Memory B cell (primary cell): Measurements from ENCODE around the gene BEND7.
A peak's percentile ranks its signal among the peaks of the same experiment; 100 is the strongest.

Source experiments
- ATAC-seq: fragments of 150-1000 bp; cut with Tn5 transposase; 2 replicates; pipeline ENCODE4 v1.10.0; 2021; ENCODE audit warnings: low read depth, mild to moderate bottlenecking, moderate library complexity
- DNase-seq, 2 donors: peaks; one replicate each; pipeline ENCODE4 v3.0.0; 2022; ENCODE audit warnings: low spot score in 2 of 2
- H3K27ac Mint-ChIP-seq: one replicate; pipeline ENCODE4 v1.8.0; 2022; ENCODE audit warnings: mild to moderate bottlenecking, moderate library complexity, mixed read lengths
- H3K27me3 Mint-ChIP-seq: one replicate; pipeline ENCODE4 v1.8.0; 2022; ENCODE audit warnings: mixed read lengths
- H3K36me3 Mint-ChIP-seq: one replicate; pipeline ENCODE4 v1.8.0; 2022; ENCODE audit warnings: mild to moderate bottlenecking, mixed read lengths
- H3K4me1 Mint-ChIP-seq: one replicate; pipeline ENCODE4 v1.8.0; 2022; ENCODE audit warnings: mixed read lengths
- H3K4me3 Mint-ChIP-seq: one replicate; pipeline ENCODE4 v1.8.0; 2022; ENCODE audit warnings: mild to moderate bottlenecking, moderate library complexity, mixed read lengths
- H3K9me3 Mint-ChIP-seq: one replicate; pipeline ENCODE4 v1.8.0; 2022; ENCODE audit warnings: mixed read lengths

BEND7 gene

DNA sequence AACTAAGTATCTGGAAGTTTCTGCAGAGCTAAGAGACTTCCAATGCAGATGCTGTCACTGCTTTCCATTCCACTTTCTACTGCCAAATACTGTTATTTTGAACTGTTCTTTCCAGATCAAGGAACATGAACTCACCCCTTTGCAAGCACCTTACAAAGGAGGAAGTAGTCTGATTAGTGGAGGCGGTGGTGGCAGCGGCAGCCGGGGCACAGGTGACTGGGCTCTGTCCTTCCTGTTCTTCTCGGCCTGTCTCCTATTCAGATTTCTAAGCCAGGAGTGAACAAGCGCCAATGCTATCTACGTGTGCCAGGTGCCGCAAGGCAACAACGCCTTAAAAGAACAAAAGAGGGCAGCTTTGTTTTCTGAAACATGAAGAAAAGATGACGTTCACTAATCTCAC is 44.9 kb downstream of the BEND7 start:
- Mint-ChIP-seq H3K4me3 (peak overlapping the region; percentile 22), H3K27me3 (peaks cover 1% of the 10 kb centered on the region)
- peak; percentile 97 for ATAC-seq

GRCh38 chr10:13483073-13483472 is 45.7 kb downstream of the BEND7 start:
- ATAC-seq, result peak; percentile 53
- Mint-ChIP-seq H3K9me3 (no peaks in the 10 kb centered on the region), H3K4me3 (peak overlapping the region; percentile 54), H3K27me3 (peaks cover 2% of the 10 kb centered on the region), H3K4me1 (peaks cover 21% of the 10 kb centered on the region), H3K36me3 (no peaks in the 10 kb centered on the region), H3K27ac (peak overlapping the region; percentile 75)
- DNase-seq, result no peak

More for the DNA sequence above, 44.9 kb downstream of the BEND7 start:
- H3K36me3 Mint-ChIP-seq, result no peaks in the 10 kb centered on the region
- peaks cover 21% of the 10 kb centered on the region for H3K4me1 Mint-ChIP-seq
- DNase-seq, result peak; percentile 39 to 55
- no peaks in the 10 kb centered on the region for H3K9me3 Mint-ChIP-seq
- peak overlapping the region; percentile 75 for H3K27ac Mint-ChIP-seq

- DNase-seq (no peak), ATAC-seq (no peak)
- Mint-ChIP-seq H3K4me3 (no peak overlapping the region), H3K4me1 (peaks cover 21% of the 10 kb centered on the region), H3K36me3 (no peaks in the 10 kb centered on the region), H3K27me3 (peaks cover 6% of the 10 kb centered on the region), H3K27ac (no peak overlapping the region), H3K9me3 (no peaks in the 10 kb centered on the region)
Measured at GRCh38 chr10:13481690-13482089, 47.1 kb downstream of the BEND7 start.

GRCh38 chr10:13475124-13475523 is 53.7 kb downstream of the BEND7 start:
- H3K4me3 Mint-ChIP-seq, result no peak overlapping the region
- H3K36me3 Mint-ChIP-seq, result no peaks in the 10 kb centered on the region
- H3K9me3 Mint-ChIP-seq, result no peaks in the 10 kb centered on the region
- peaks cover 5% of the 10 kb centered on the region for H3K27me3 Mint-ChIP-seq
- H3K27ac Mint-ChIP-seq, result no peak overlapping the region
- ATAC-seq, result no peak
- no peak for DNase-seq
- no peaks in the 10 kb centered on the region for H3K4me1 Mint-ChIP-seq

GRCh38 chr10:13473986-13474385 is 54.8 kb downstream of the BEND7 start:
- H3K4me3 Mint-ChIP-seq, result no peak overlapping the region
- H3K27ac Mint-ChIP-seq, result no peak overlapping the region
- DNase-seq (no peak), ATAC-seq (no peak)
- H3K36me3 Mint-ChIP-seq, result no peaks in the 10 kb centered on the region
- no peaks in the 10 kb centered on the region for H3K4me1 Mint-ChIP-seq
- no peaks in the 10 kb centered on the region for H3K9me3 Mint-ChIP-seq
- H3K27me3 Mint-ChIP-seq, result peaks cover 5% of the 10 kb centered on the region

- Mint-ChIP-seq H3K9me3 (no peaks in the 10 kb centered on the region), H3K27me3 (peaks cover 3% of the 10 kb centered on the region)
Measured at GRCh38 chr10:13472359-13472758, 56.5 kb downstream of the BEND7 start.

DNA sequence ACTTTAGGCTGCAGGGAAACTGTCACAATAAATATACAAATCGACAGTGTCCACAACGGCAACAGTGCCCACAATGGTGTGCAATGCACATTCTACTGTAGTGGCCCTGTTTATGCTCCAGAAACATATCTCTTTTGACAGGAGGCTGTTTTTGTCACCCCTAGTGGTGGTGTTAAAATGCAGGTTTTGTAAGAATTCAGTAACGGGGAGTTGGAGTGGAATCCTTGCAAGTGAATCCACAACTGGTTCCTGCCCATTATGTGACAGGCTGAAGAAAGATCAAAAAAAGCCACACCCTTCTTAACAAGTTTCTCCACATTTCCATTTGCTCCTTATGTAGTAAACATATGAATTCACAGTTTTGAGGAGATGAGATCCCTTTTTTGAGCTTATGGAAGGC is 58.5 kb downstream of the BEND7 start:
- H3K36me3 Mint-ChIP-seq, result no peaks in the 10 kb centered on the region
- no peaks in the 10 kb centered on the region for H3K9me3 Mint-ChIP-seq
- no peaks in the 10 kb centered on the region for H3K4me1 Mint-ChIP-seq
- peaks cover 3% of the 10 kb centered on the region for H3K27me3 Mint-ChIP-seq
- H3K4me3 Mint-ChIP-seq, result no peak overlapping the region
- DNase-seq, result no peak
- no peak overlapping the region for H3K27ac Mint-ChIP-seq
- no peak for ATAC-seq

More at GRCh38 chr10:13472359-13472758, 56.5 kb downstream of the BEND7 start:
- ATAC-seq, result no peak
- Mint-ChIP-seq H3K27ac (no peak overlapping the region), H3K36me3 (no peaks in the 10 kb centered on the region), H3K4me3 (no peak overlapping the region), H3K4me1 (no peaks in the 10 kb centered on the region)
- DNase-seq, result no peak

DNA sequence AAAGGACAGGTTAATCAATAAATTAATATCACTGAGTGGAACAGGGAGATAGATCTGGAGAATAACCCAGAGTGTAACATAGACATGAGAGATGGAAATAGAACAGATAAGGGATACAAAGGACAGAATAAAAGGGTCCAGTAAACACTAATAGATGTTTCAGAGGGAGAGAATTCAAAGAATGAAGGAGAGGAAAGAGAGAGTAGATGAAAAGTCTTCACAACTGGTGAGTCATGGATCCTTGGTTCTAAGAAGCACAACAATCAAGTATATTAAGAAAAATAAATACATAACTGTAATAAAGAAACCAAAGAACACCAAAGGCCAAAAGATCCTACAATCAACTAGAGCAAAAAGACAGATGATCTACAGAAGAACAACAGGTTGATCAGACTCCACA is 66.3 kb downstream of the BEND7 start:
- Mint-ChIP-seq H3K4me1 (no peaks in the 10 kb centered on the region), H3K9me3 (peaks cover 9% of the 10 kb centered on the region), H3K27ac (no peak overlapping the region), H3K27me3 (peaks cover 11% of the 10 kb centered on the region), H3K4me3 (no peak overlapping the region), H3K36me3 (no peaks in the 10 kb centered on the region)
- DNase-seq, result no peak
- no peak for ATAC-seq

DNA sequence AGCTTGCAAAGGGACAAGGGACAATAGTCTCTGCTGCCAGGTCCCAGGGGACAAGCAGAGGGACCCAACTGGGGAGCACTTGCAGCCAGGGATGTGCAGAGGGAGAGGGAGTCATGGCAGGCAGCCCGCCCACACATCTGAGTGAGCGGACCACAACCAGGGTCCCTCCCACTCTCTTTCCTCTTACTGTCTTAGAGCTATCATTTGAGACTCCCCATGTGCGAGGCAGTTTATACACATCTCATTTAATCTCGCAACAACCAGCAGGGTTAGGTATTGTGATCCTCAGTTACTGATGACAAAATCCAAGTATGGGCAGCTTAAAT is 70.2 kb downstream of the BEND7 start:
- ATAC-seq (no peak), DNase-seq (no peak)
- no peak overlapping the region for H3K27ac Mint-ChIP-seq
- peaks cover 6% of the 10 kb centered on the region for H3K4me1 Mint-ChIP-seq
- H3K9me3 Mint-ChIP-seq, result peaks cover 9% of the 10 kb centered on the region
- no peaks in the 10 kb centered on the region for H3K36me3 Mint-ChIP-seq
- H3K27me3 Mint-ChIP-seq, result peaks cover 23% of the 10 kb centered on the region
- no peak overlapping the region for H3K4me3 Mint-ChIP-seq

- H3K36me3 Mint-ChIP-seq, result no peaks in the 10 kb centered on the region
- no peak for DNase-seq
Measured at GRCh38 chr10:13457958-13458686, 70.7 kb downstream of the BEND7 start.

GRCh38 chr10:13453896-13454295 is 74.9 kb downstream of the BEND7 start:
- peak in 1 of 2 donors; percentile 19 for DNase-seq
- H3K4me3 Mint-ChIP-seq, result no peak overlapping the region

More at GRCh38 chr10:13457958-13458686, 70.7 kb downstream of the BEND7 start:
- Mint-ChIP-seq H3K27me3 (peaks cover 23% of the 10 kb centered on the region), H3K9me3 (peaks cover 9% of the 10 kb centered on the region), H3K4me3 (no peak overlapping the region), H3K27ac (no peak overlapping the region), H3K4me1 (peaks cover 6% of the 10 kb centered on the region)
- ATAC-seq, result no peak

DNA sequence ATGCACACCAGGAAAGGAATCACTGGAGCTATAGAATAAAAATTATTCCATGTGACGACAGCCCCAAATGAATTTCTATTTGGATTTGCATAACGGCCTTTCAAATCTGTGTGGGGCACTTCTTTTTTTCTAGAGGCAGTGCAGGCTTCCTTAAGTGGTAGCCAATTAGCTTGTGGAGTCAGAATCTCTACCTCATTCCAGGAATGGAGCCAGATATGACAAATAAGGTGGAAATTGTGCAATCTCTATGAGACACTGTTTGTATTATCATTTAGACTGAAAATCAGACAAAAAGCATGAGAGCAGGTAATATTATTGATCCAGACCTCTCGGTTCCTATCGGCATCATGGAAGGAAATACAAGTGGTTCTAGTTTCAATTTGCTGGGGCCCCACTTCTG is 78.7 kb downstream of the BEND7 start:
- Mint-ChIP-seq H3K27ac (no peak overlapping the region), H3K9me3 (no peaks in the 10 kb centered on the region), H3K27me3 (peaks cover 16% of the 10 kb centered on the region), H3K4me1 (peaks cover 6% of the 10 kb centered on the region), H3K36me3 (no peaks in the 10 kb centered on the region), H3K4me3 (no peak overlapping the region)
- ATAC-seq (no peak), DNase-seq (no peak)

More at GRCh38 chr10:13453896-13454295, 74.9 kb downstream of the BEND7 start:
- peak; percentile 99 for ATAC-seq
- H3K36me3 Mint-ChIP-seq, result no peaks in the 10 kb centered on the region
- H3K9me3 Mint-ChIP-seq, result no peaks in the 10 kb centered on the region
- H3K27me3 Mint-ChIP-seq, result peaks cover 27% of the 10 kb centered on the region
- peaks cover 6% of the 10 kb centered on the region for H3K4me1 Mint-ChIP-seq
- no peak overlapping the region for H3K27ac Mint-ChIP-seq

- Mint-ChIP-seq H3K9me3 (no peaks in the 10 kb centered on the region), H3K36me3 (no peaks in the 10 kb centered on the region), H3K27me3 (peaks cover 14% of the 10 kb centered on the region), H3K4me3 (no peak overlapping the region), H3K4me1 (peaks cover 6% of the 10 kb centered on the region), H3K27ac (no peak overlapping the region)
- ATAC-seq, result no peak
- no peak for DNase-seq
Measured at GRCh38 chr10:13449296-13449695, 79.5 kb downstream of the BEND7 start.

DNA sequence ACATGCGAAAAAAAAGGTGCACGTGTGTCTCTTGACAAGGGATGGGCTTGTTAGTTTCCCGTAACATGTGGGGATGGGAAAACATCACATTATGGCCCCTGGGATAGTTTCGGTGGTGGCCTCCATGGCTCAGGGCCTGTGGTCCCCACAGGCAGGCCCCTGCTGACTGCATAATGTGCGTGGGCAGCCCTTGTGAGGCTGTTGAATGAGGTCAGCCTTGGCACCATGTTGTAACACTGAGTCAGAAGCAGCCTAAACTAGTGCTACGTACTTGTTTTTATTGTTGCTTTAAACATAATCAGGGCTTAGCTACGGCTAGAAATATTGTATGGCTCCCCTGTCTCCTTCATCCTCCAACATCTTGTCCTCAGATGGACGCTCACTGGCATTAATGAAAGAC is 80.6 kb downstream of the BEND7 start:
- no peaks in the 10 kb centered on the region for H3K9me3 Mint-ChIP-seq
- no peak overlapping the region for H3K27ac Mint-ChIP-seq
- H3K36me3 Mint-ChIP-seq, result no peaks in the 10 kb centered on the region
- no peak overlapping the region for H3K4me3 Mint-ChIP-seq
- no peaks in the 10 kb centered on the region for H3K4me1 Mint-ChIP-seq
- DNase-seq (no peak), ATAC-seq (no peak)
- peaks cover 7% of the 10 kb centered on the region for H3K27me3 Mint-ChIP-seq
